CD4-positive, alpha-beta memory T cell (primary cell): ENCODE measurements around the gene RAP1GAP2. TPM values are rescaled to one million over a fixed set of nuclear protein-coding genes. Genes with fewer than 3 reads are reported as not detected.
A peak's percentile ranks its signal among the peaks of the same experiment; 100 is the strongest.
"Not testable (repeated sequence)": the region's sequence is repeated elsewhere in the genome, so short reads cannot be mapped to it uniquely, and the experiment has no call there.

Experiments used
- CTCF ChIA-PET: fragments of 350-600 bp; sonication (Branson Sonifier 250); formaldehyde crosslinking; loops from one replicate; lab custom pipeline; 2021; ENCODE audit warnings: inconsistent platforms; ENCODE audit not compliant: partially characterized antibody; lab: Charles Lee
- POLR2A ChIA-PET: fragments of 350-600 bp; sonication (Branson Sonifier 250); formaldehyde crosslinking; loops from one replicate; lab custom pipeline; 2021; ENCODE audit not compliant: partially characterized antibody; lab: Charles Lee
- DNase-seq, 5 donors: peaks; one replicate each; pipeline versions ENCODE4 v3.0.0 to v3.0.0-alpha.2; 2020 to 2022; ENCODE audit warnings: mixed read lengths in 1 of 5
- H3K27ac ChIP-seq: one replicate; pipeline ENCODE4 v1.7.0; 2013; ENCODE audit warnings: low read depth, low read length
- H3K27me3 ChIP-seq: 2 replicates; pipeline ENCODE4 v1.7.0; 2013; ENCODE audit warnings: mild to moderate bottlenecking, low read length, moderate library complexity; ENCODE audit not compliant: insufficient read depth
- H3K36me3 ChIP-seq: 2 replicates; pipeline ENCODE4 v1.7.0; 2013; ENCODE audit warnings: mild to moderate bottlenecking, low read length, moderate library complexity; ENCODE audit not compliant: insufficient read depth
- H3K4me1 ChIP-seq: 2 replicates; pipeline ENCODE4 v1.7.0; 2013; ENCODE audit warnings: mild to moderate bottlenecking, low read length, moderate library complexity; ENCODE audit not compliant: insufficient read depth
- H3K4me3 ChIP-seq, 2 donors: one replicate each; pipeline ENCODE4 v1.7.0; 2013; ENCODE audit warnings: low read length in 2 of 2, mild to moderate bottlenecking in 1 of 2
- H3K9me3 ChIP-seq, 2 donors: one replicate each; pipeline ENCODE4 v1.7.0; 2013; ENCODE audit warnings: low read length in 2 of 2, control low read depth in 1 of 2; ENCODE audit not compliant: control insufficient read depth in 1 of 2
- H3K27ac Mint-ChIP-seq, 7 donors: one replicate each; pipeline ENCODE4 v1.8.0; 2020 to 2021; ENCODE audit warnings: mixed read lengths in 7 of 7, mild to moderate bottlenecking in 6 of 7, inconsistent platforms in 3 of 7, moderate library complexity in 3 of 7
- H3K27me3 Mint-ChIP-seq, 2 donors: one replicate each; pipeline ENCODE4 v1.8.0; 2020 to 2021; ENCODE audit warnings: mixed read lengths in 2 of 2
- H3K36me3 Mint-ChIP-seq, 2 donors: one replicate each; pipeline ENCODE4 v1.8.0; 2020 to 2021; ENCODE audit warnings: mixed read lengths in 2 of 2, inconsistent platforms in 1 of 2, mild to moderate bottlenecking in 1 of 2
- H3K4me1 Mint-ChIP-seq, 4 donors: one replicate each; pipeline ENCODE4 v1.8.0; 2020 to 2021; ENCODE audit warnings: mixed read lengths in 4 of 4, mild to moderate bottlenecking in 1 of 4
- H3K4me3 Mint-ChIP-seq, 8 donors: one replicate each; pipeline ENCODE4 v1.8.0; 2020 to 2021; ENCODE audit warnings: mixed read lengths in 8 of 8, mild to moderate bottlenecking in 7 of 8, moderate library complexity in 6 of 8, inconsistent platforms in 3 of 8
- H3K9me3 Mint-ChIP-seq, 8 donors: one replicate each; pipeline ENCODE4 v1.8.0; 2020 to 2021; ENCODE audit warnings: mixed read lengths in 8 of 8, mild to moderate bottlenecking in 5 of 8, inconsistent platforms in 3 of 8, moderate library complexity in 1 of 8
- intact Hi-C: fragments of 100-400 bp; cut with micrococcal nuclease; formaldehyde crosslinking; loops from one replicate; pipeline ENCODE4 v1.15.1; 2023
- polyA plus RNA-seq, 2 donors: library from polyadenylated mRNA; unstranded; fragments of 300-500 nt; fragmentation: Illumina TruSeq; gene quantifications; one replicate each; pipeline ENCODE4 v1.2.3, GENCODE V29; 2021
- total RNA-seq, 2 experiments: library from RNA; stranded (reverse); gene quantifications; one replicate each; pipeline ENCODE4 v1.2.3, GENCODE V29; 2021

The RAP1GAP2 gene
- total and polyA plus RNA-seq, 4 experiments from 2014 or later = 0.38 to 9.9 (median 8.0) TPM

DNA sequence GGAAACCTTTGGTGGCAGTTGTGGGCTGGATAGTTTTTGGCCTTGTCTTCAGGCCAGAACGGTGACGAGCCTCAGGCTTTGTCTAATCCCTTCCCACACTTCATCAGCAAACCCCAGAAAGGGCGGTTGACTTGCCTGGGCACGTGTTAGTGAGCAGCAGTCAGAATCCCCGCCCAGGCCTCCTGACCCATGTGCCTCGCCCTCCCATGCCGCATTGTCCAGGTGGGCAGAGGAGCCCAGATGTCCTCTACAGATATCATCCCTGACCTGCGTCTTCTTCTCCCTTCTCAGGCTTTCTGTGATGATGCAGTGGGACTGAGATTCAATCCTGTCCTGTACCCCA, 184.6 kb downstream of the RAP1GAP2 start:
- Histone ChIP-seq H3K27me3 (no peaks in the 10 kb centered on the region), H3K9me3 (no peaks in the 10 kb centered on the region), H3K4me3 (no peak overlapping the region), H3K36me3 (peaks cover 42% of the 10 kb centered on the region), H3K4me1 (no peaks in the 10 kb centered on the region), H3K27ac (no peak overlapping the region)
- H3K4me1 Mint-ChIP-seq = no peaks in the 10 kb centered on the region
- no peaks in the 10 kb centered on the region for H3K27me3 Mint-ChIP-seq
- CTCF ChIA-PET = interaction anchor here (1.0 kb wide), 1 partner anchor 133 kb away, joined by 3 read pairs; no protein-coding TSS in a partner anchor
- peak overlapping the region in 1 of 7 donors; percentile 72 for H3K27ac Mint-ChIP-seq
- DNase-seq = no peak
- POLR2A ChIA-PET = no interaction called here
- H3K4me3 Mint-ChIP-seq = no peak overlapping the region
- no peaks in the 10 kb centered on the region for H3K9me3 Mint-ChIP-seq
- intact Hi-C loops = no loop called here
- H3K36me3 Mint-ChIP-seq = peaks cover 56 to 72% of the 10 kb centered on the region in 2 donors

DNA sequence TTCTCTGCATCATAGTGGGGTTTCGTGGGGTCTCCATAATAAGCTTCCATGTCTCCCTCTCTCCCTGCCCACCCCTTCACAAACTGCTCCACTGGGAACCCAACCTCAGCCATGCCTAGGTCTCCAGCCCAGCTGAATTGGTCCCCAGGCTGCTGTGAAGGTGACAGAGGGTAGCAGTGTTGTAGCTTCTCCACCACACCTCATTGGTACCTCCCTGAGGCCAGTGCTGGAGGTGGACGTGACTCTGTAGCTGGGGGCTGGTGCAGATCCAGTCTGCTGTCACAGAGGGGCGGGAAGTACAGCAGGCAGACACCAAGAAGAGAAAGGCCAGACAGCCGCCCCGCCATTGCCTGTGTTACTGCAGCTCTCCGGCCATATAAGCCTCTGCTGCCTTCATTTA, 185.1 kb downstream of the RAP1GAP2 start:
- no peaks in the 10 kb centered on the region for H3K27me3 Mint-ChIP-seq
- Histone ChIP-seq H3K9me3 (no peaks in the 10 kb centered on the region), H3K36me3 (peaks cover 45% of the 10 kb centered on the region), H3K27me3 (no peaks in the 10 kb centered on the region), H3K27ac (no peak overlapping the region), H3K4me1 (no peaks in the 10 kb centered on the region), H3K4me3 (no peak overlapping the region)
- no peaks in the 10 kb centered on the region for H3K9me3 Mint-ChIP-seq
- H3K27ac Mint-ChIP-seq = no peak overlapping the region
- H3K4me3 Mint-ChIP-seq = no peak overlapping the region
- ChIA-PET POLR2A (no interaction called here), CTCF (interaction anchor here (1.0 kb wide), 1 partner anchor 133 kb away, joined by 3 read pairs; no protein-coding TSS in a partner anchor)
- peaks cover 59 to 74% of the 10 kb centered on the region in 2 donors for H3K36me3 Mint-ChIP-seq
- DNase-seq = no peak
- H3K4me1 Mint-ChIP-seq = no peaks in the 10 kb centered on the region
- intact Hi-C loops = no loop called here

DNA sequence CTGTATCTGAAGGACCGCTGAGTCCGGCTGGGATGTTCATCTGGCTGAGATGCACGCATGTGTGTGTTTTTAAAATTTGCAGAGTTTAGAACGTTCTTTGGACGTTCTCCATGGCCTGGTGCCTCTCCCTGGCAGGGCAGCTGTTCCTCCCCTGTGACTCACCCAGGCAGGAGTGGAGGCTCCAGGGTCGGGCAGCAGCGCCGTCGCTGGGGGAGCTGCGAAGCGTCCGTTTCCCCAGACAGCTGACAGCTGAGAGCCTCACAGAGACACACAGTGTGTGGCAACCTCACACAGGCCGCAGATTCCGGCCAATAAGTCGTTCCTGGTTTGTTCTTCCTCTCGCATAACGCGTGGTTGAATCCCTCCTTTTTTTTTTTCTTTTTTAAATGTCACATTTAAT, 186.6 kb downstream of the RAP1GAP2 start:
- peak overlapping the region in 2 of 7 donors; percentile 29 to 50 for H3K27ac Mint-ChIP-seq
- Histone ChIP-seq H3K27ac (no peak overlapping the region), H3K27me3 (no peaks in the 10 kb centered on the region), H3K4me3 (no peak overlapping the region), H3K9me3 (no peaks in the 10 kb centered on the region), H3K4me1 (no peaks in the 10 kb centered on the region), H3K36me3 (peaks cover 50% of the 10 kb centered on the region)
- H3K4me3 Mint-ChIP-seq = no peak overlapping the region
- no peaks in the 10 kb centered on the region for H3K9me3 Mint-ChIP-seq
- no peaks in the 10 kb centered on the region for H3K27me3 Mint-ChIP-seq
- POLR2A ChIA-PET = no interaction called here
- CTCF ChIA-PET = no interaction called here
- H3K36me3 Mint-ChIP-seq = peaks cover 67 to 78% of the 10 kb centered on the region in 2 donors
- intact Hi-C loops = no loop called here
- DNase-seq = no peak
- no peaks in the 10 kb centered on the region for H3K4me1 Mint-ChIP-seq

DNA sequence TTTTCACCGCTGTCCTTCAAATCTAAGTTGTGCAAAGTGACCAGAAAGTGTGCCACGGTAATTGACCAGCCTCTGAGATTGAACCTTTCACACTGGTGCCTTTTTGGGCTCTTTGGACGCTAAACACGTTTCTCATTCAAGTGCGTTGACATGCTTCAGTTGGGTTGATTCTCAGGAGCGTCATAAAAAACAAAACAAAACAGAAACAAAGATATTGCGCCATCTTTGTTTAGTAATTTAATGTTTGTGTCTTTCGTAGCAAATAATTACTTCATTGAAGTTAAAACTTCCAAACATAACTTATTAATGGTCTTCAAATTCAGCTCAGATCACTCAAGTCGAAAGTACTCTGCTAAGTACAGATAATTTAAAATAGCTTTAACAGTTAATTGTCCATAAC, 187.0 kb downstream of the RAP1GAP2 start:
- Histone ChIP-seq H3K9me3 (no peaks in the 10 kb centered on the region), H3K27me3 (no peaks in the 10 kb centered on the region), H3K4me1 (no peaks in the 10 kb centered on the region), H3K36me3 (peaks cover 50% of the 10 kb centered on the region), H3K4me3 (no peak overlapping the region), H3K27ac (no peak overlapping the region)
- H3K36me3 Mint-ChIP-seq = peaks cover 67 to 77% of the 10 kb centered on the region in 2 donors
- intact Hi-C loops = no loop called here
- ChIA-PET CTCF (no interaction called here), POLR2A (no interaction called here)
- no peaks in the 10 kb centered on the region for H3K9me3 Mint-ChIP-seq
- DNase-seq = no peak
- H3K27ac Mint-ChIP-seq = peak overlapping the region in 1 of 7 donors; percentile 50
- no peaks in the 10 kb centered on the region for H3K27me3 Mint-ChIP-seq
- H3K4me3 Mint-ChIP-seq = no peak overlapping the region
- no peaks in the 10 kb centered on the region for H3K4me1 Mint-ChIP-seq

DNA sequence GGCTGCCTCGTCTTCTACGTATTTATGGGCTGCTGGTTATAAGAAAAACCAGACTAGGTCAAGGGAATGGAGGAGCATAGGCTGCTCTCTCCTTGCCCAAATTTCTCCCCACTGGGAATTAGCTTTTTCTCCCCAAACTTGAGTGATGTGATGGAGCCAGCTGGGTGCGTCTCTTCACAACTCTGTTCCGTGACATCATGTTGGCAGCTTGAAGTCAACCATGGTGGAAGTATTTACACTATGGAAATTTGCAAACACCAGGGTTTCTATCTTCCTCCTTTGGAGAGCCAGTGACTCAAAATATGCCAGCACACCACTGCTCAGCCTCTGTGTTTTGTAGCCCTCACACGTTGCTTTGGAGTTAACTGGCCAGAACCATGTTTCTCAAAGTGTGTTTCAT, 189.1 kb downstream of the RAP1GAP2 start:
- Histone ChIP-seq H3K9me3 (no peaks in the 10 kb centered on the region), H3K4me1 (no peaks in the 10 kb centered on the region), H3K27ac (no peak overlapping the region), H3K4me3 (no peak overlapping the region), H3K36me3 (peaks cover 48% of the 10 kb centered on the region), H3K27me3 (no peaks in the 10 kb centered on the region)
- intact Hi-C loops = no loop called here
- Mint-ChIP-seq H3K9me3 (no peaks in the 10 kb centered on the region), H3K4me3 (no peak overlapping the region), H3K4me1 (no peaks in the 10 kb centered on the region), H3K27ac (peak overlapping the region in 1 of 7 donors; percentile 30), H3K36me3 (peaks cover 73 to 80% of the 10 kb centered on the region in 2 donors), H3K27me3 (no peaks in the 10 kb centered on the region)
- POLR2A ChIA-PET = no interaction called here
- no peak for DNase-seq
- CTCF ChIA-PET = no interaction called here

DNA sequence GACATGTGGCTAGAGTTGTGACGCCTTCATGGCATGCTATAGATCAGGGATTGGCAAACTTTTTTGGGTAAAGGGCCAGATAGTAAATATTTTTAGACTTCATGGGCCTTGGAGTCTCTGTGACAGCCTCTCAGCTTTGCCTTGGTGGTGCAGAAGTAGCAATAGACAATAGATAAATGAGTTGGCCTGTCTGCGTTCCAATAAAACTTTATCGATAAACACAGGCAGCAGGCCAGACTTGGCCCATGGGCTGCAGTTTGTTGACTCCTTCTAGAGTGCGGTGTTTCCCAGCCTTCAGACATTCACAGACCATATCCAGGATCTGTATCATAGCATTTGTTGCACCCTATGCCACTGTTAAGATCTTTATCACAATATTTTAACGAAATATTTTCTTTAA, 190.7 kb downstream of the RAP1GAP2 start:
- H3K4me3 Mint-ChIP-seq = no peak overlapping the region
- no peaks in the 10 kb centered on the region for H3K27me3 Mint-ChIP-seq
- no peak overlapping the region for H3K27ac ChIP-seq
- POLR2A ChIA-PET = no interaction called here
- H3K4me1 ChIP-seq = no peaks in the 10 kb centered on the region
- H3K36me3 Mint-ChIP-seq = peaks cover 67 to 73% of the 10 kb centered on the region in 2 donors
- H3K4me1 Mint-ChIP-seq = no peaks in the 10 kb centered on the region
- no peaks in the 10 kb centered on the region for H3K9me3 ChIP-seq
- H3K9me3 Mint-ChIP-seq = no peaks in the 10 kb centered on the region
- intact Hi-C loops = no loop called here
- CTCF ChIA-PET = no interaction called here
- H3K27me3 ChIP-seq = no peaks in the 10 kb centered on the region
- peaks cover 39% of the 10 kb centered on the region for H3K36me3 ChIP-seq
- H3K27ac Mint-ChIP-seq = no peak overlapping the region
- H3K4me3 ChIP-seq = no peak overlapping the region
- DNase-seq = no peak

DNA sequence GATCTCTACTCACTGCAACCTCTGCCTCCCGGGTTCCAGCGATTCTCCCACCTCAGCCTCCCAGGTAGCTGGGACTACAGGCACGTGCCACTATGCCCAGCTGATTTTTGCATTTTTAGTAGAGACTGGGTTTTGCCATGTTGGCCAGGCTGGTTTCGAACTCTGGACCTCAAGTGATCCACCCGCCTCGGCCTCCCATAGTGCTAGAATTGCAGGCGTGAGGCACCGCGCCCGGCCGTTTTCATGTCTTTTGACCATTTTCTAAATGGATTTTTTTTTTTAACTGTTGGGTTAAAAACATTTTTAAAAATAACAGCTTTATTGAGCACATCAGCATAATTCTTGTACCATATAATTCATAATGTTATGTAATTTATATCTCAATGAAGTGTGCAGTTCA, 193.2 kb downstream of the RAP1GAP2 start:
- H3K4me1 ChIP-seq, DNase-seq, H3K27ac ChIP-seq, CTCF ChIA-PET, H3K4me1 Mint-ChIP-seq, POLR2A ChIA-PET, H3K4me3 ChIP-seq, H3K27ac Mint-ChIP-seq, H3K9me3 ChIP-seq, H3K27me3 Mint-ChIP-seq, intact Hi-C loops, H3K27me3 ChIP-seq, H3K4me3 Mint-ChIP-seq, H3K9me3 Mint-ChIP-seq: not testable (repeated sequence)
- peaks cover 40% of the 10 kb centered on the region for H3K36me3 ChIP-seq
- H3K36me3 Mint-ChIP-seq = peaks cover 55 to 64% of the 10 kb centered on the region in 2 donors

DNA sequence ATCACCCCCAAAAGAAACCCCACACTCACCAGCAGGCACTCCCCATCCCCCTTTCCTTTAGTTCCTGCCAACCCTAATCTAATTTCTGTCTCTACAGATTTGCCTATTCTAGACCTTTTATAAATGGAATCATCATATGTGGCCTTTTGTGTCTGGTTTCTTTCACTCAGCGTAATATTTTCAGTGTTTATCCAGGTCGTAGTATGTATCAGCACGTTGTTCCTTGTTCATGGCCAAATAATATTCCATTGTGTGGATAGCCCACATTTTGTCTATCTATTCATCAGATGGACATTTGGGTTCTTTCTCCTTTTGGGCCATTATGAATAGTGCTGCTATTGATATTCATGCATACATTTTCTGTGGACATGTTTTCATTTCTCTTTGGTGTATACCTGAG, 193.6 kb downstream of the RAP1GAP2 start:
- POLR2A ChIA-PET = no interaction called here
- Mint-ChIP-seq H3K27ac (no peak overlapping the region), H3K36me3 (peaks cover 50 to 64% of the 10 kb centered on the region in 2 donors), H3K4me1 (no peaks in the 10 kb centered on the region), H3K27me3 (no peaks in the 10 kb centered on the region), H3K4me3 (no peak overlapping the region), H3K9me3 (no peaks in the 10 kb centered on the region)
- DNase-seq = no peak
- intact Hi-C loops = no loop called here
- Histone ChIP-seq H3K27ac (no peak overlapping the region), H3K4me3 (no peak overlapping the region), H3K9me3 (no peaks in the 10 kb centered on the region), H3K4me1 (no peaks in the 10 kb centered on the region), H3K36me3 (peaks cover 38% of the 10 kb centered on the region), H3K27me3 (no peaks in the 10 kb centered on the region)
- CTCF ChIA-PET = no interaction called here
